ENCODE data around the gene ACSBG1.
A peak's percentile ranks its signal among the peaks of the same experiment; 100 is the strongest.
"Not testable (repeated sequence)": the region's sequence is repeated elsewhere in the genome, so short reads cannot be mapped to it uniquely, and the experiment has no call there.

ACSBG1 gene

GRCh38 chr15:78247911-78248310, 13.5 kb upstream of the ACSBG1 start:
- no peak for FAIRE-seq
- TF ChIP-seq TAF1 (IDR thresholded peaks at IDR 0.05; ENCODE audit: borderline replicate concordance, low read depth, low read length) (no peak), POLR2AphosphoS5 (IDR thresholded peaks at IDR 0.05; ENCODE audit: low read depth, low read length) (no peak), POLR2A (IDR thresholded peaks at IDR 0.05; ENCODE audit: low read depth, low read length) (no peak)
- DNase-seq (ENCODE audit: insufficient read length), result no peak

GRCh38 chr15:78245976-78246620, 11.7 kb upstream of the ACSBG1 start:
- not testable (repeated sequence) for FAIRE-seq; DNase-seq (ENCODE audit: insufficient read length)

- FAIRE-seq; DNase-seq (ENCODE audit: insufficient read length): not testable (repeated sequence)
Measured at GRCh38 chr15:78245392-78245791, 11.0 kb upstream of the ACSBG1 start.

- DNase-seq (ENCODE audit: insufficient read length) (no peak), FAIRE-seq (no peak)
- no peak for TF ChIP-seq POLR2A (IDR thresholded peaks at IDR 0.05; ENCODE audit: low read depth, low read length)
- TF ChIP-seq POLR2AphosphoS5 (IDR thresholded peaks at IDR 0.05; ENCODE audit: low read depth, low read length), result no peak
- no peak for TF ChIP-seq TAF1 (IDR thresholded peaks at IDR 0.05; ENCODE audit: borderline replicate concordance, low read depth, low read length)
Measured at GRCh38 chr15:78244893-78245292, 10.5 kb upstream of the ACSBG1 start.

DNA sequence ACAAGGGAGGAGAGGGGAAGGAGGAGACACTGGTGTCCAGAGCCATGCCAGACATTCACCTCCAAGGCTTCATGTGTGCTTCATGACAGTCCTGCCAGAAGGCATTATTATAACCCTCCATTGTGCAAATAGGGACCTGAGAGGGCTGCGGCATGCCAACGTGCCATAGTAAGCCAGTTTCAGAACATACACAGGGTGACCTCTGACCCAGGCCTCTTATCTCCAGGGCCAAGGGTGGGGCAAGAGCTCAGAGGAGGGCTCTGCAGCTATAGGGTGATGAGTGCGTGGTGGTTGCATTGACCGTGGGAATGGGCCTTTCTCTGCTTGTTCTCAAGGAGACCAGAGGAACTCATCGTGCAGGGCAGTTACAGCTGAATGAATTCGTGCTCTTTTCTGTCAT, 9.7 kb upstream of the ACSBG1 start:
- TF ChIP-seq POLR2AphosphoS5 (IDR thresholded peaks at IDR 0.05; ENCODE audit: low read depth, low read length) (no peak), TAF1 (IDR thresholded peaks at IDR 0.05; ENCODE audit: borderline replicate concordance, low read depth, low read length) (no peak), POLR2A (IDR thresholded peaks at IDR 0.05; ENCODE audit: low read depth, low read length) (no peak)
- DNase-seq (ENCODE audit: insufficient read length), result no peak
- FAIRE-seq, result no peak

DNA sequence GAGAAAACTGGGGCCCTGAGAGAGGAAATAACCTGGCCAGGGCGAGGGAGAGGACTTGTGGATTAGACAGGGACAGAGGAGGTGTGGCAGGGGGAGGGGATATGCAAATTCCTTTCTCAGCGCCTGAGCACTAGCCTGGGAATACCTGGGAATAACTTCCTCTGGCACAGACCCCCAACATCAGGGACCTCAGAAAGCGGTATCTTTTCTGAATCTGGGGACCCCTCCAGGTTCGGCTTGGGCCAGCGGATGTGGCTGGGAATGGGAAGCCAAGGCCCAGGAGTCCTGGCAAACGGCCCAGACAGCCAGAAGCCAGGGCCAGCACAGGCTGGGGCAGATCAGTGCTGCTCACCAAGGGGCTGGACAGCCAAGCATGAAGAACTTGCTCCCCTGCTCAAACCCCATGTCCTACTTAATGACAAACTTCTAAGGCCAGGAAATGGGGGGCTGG, 9.2 kb upstream of the ACSBG1 start:
- TF ChIP-seq POLR2A (IDR thresholded peaks at IDR 0.05; ENCODE audit: low read depth, low read length) (no peak), POLR2AphosphoS5 (IDR thresholded peaks at IDR 0.05; ENCODE audit: low read depth, low read length) (no peak), TAF1 (IDR thresholded peaks at IDR 0.05; ENCODE audit: borderline replicate concordance, low read depth, low read length) (no peak)
- DNase-seq (ENCODE audit: insufficient read length) (no peak), FAIRE-seq (no peak)

DNA sequence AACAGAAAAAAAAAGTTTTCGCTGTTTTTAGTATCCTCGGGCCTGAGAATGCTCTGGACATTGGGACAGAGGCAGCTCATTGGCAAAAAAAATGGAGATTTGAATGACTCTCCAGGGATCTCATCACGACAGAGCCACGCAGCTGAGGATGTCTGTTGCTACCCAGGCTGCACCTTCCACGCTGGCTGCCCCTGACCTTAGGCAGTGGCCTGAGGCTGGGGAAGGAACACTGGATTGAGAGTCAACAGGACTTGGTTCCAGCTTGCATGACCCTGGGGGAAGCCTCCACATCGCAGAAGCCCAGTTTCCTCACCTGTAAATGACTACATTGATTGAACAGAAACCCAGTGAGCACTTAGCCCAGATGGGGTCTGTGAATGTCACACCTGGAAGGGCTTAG, 8.7 kb upstream of the ACSBG1 start:
- TF ChIP-seq POLR2A (IDR thresholded peaks at IDR 0.05; ENCODE audit: low read depth, low read length), result no peak
- no peak for TF ChIP-seq POLR2AphosphoS5 (IDR thresholded peaks at IDR 0.05; ENCODE audit: low read depth, low read length)
- TF ChIP-seq TAF1 (IDR thresholded peaks at IDR 0.05; ENCODE audit: borderline replicate concordance, low read depth, low read length), result no peak
- no peak for DNase-seq (ENCODE audit: insufficient read length)
- FAIRE-seq, result no peak

GRCh38 chr15:78242128-78242527, 7.8 kb upstream of the ACSBG1 start:
- TF ChIP-seq TAF1 (IDR thresholded peaks at IDR 0.05; ENCODE audit: borderline replicate concordance, low read depth, low read length) (no peak), POLR2AphosphoS5 (IDR thresholded peaks at IDR 0.05; ENCODE audit: low read depth, low read length) (no peak), POLR2A (IDR thresholded peaks at IDR 0.05; ENCODE audit: low read depth, low read length) (no peak)
- no peak for DNase-seq (ENCODE audit: insufficient read length)
- no peak for FAIRE-seq

- TF ChIP-seq TAF1 (IDR thresholded peaks at IDR 0.05; ENCODE audit: borderline replicate concordance, low read depth, low read length), result no peak
- no peak for TF ChIP-seq POLR2AphosphoS5 (IDR thresholded peaks at IDR 0.05; ENCODE audit: low read depth, low read length)
- TF ChIP-seq POLR2A (IDR thresholded peaks at IDR 0.05; ENCODE audit: low read depth, low read length), result no peak
- FAIRE-seq (peak; percentile 63), DNase-seq (ENCODE audit: insufficient read length) (peak; percentile 84)
Measured at GRCh38 chr15:78241017-78241416, 6.7 kb upstream of the ACSBG1 start.

GRCh38 chr15:78239811-78240210, 5.4 kb upstream of the ACSBG1 start:
- no peak for TF ChIP-seq POLR2A (IDR thresholded peaks at IDR 0.05; ENCODE audit: low read depth, low read length)
- no peak for TF ChIP-seq POLR2AphosphoS5 (IDR thresholded peaks at IDR 0.05; ENCODE audit: low read depth, low read length)
- no peak for FAIRE-seq
- no peak for DNase-seq (ENCODE audit: insufficient read length)

DNA sequence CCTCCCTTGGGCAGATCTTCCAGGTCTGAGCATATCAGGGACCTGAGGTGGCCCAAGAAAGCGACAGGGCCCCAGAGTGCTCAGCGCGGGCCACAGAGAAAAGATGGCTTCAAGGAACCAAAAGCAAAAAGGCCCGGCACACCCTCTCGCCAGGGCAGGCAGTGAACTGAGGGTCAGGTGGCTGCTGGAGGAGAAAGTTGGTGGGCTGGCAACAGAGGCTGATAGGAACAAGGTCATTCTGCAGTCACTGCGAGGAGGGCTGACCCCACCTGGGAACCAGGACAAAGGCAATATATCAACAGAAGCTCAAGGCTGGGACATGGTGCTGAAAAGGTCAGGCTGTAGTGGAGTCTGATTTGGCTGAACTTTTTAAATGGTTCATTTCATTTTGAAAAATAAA, 2.8 kb upstream of the ACSBG1 start:
- no peak for FAIRE-seq
- TF ChIP-seq TAF1 (IDR thresholded peaks at IDR 0.05; ENCODE audit: borderline replicate concordance, low read depth, low read length), result no peak
- TF ChIP-seq POLR2AphosphoS5 (IDR thresholded peaks at IDR 0.05; ENCODE audit: low read depth, low read length), result no peak
- no peak for TF ChIP-seq POLR2A (IDR thresholded peaks at IDR 0.05; ENCODE audit: low read depth, low read length)
- DNase-seq (ENCODE audit: insufficient read length), result no peak

DNA sequence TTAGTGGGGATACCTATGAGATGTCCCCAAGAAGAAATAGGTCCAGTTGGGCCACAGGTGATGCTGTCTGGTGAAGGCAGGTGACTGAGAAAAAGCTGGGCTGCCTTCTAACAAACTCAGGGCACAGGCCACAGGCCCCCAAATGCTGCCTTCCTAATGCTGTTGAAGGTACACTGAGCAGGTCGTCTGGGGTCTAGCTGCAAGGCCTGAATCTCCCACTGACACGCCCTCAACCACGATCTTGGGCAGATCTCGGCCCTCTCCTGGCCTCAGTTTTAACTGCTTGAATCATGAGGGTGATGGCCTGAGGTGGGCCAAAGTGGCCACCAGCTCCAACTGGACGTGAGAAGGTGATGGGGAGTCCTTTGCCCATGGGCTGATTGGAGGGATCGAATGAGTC, 2.1 kb upstream of the ACSBG1 start:
- TF ChIP-seq TAF1 (IDR thresholded peaks at IDR 0.05; ENCODE audit: borderline replicate concordance, low read depth, low read length) (no peak), POLR2A (IDR thresholded peaks at IDR 0.05; ENCODE audit: low read depth, low read length) (no peak), POLR2AphosphoS5 (IDR thresholded peaks at IDR 0.05; ENCODE audit: low read depth, low read length) (no peak)
- no peak for FAIRE-seq
- no peak for DNase-seq (ENCODE audit: insufficient read length)

DNA sequence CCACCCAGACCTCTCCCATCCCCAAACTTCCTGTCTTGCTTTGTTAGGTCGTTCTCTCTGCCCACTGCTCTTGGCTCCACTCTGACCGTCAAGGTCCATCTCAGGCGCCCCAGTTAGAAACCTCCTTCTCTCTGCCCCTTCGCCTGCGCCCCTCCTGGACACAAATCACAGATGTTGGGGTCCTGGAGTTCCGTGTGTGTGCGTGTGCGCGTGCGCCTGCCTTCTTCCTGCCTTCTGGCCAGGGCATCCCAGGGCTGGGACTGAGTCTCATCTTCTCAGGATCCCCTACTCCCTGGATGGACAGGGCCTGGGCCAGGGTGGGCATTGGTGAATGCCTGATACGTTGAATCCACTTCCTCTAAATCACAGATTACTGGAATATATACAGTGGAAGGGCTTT, 869 bp downstream of the ACSBG1 start:
- DNase-seq (ENCODE audit: insufficient read length), result no peak
- no peak for TF ChIP-seq POLR2AphosphoS5 (IDR thresholded peaks at IDR 0.05; ENCODE audit: low read depth, low read length)
- no peak for TF ChIP-seq TAF1 (IDR thresholded peaks at IDR 0.05; ENCODE audit: borderline replicate concordance, low read depth, low read length)
- no peak for TF ChIP-seq POLR2A (IDR thresholded peaks at IDR 0.05; ENCODE audit: low read depth, low read length)
- no peak for FAIRE-seq

All from GM12892 (cell line).